HL-60 (cell line): ENCODE data around the gene TSPAN18.

Experiments
- DNase-seq, 2 experiments: peaks; one replicate each; pipeline ENCODE4 v3.0.0-alpha.2; 2010 to 2020; ENCODE audit warnings: low read depth in 1 of 2, low spot score in 1 of 2
- H3K27ac ChIP-seq: fragments of 250-450 bp; sonication (Bioruptor Pico); replicated peaks from 2 replicates; pipeline ENCODE4 v1.5.1; 2020; ENCODE audit warnings: mild to moderate bottlenecking, moderate library complexity
- H3K27me3 ChIP-seq: fragments of 250-450 bp; sonication (Bioruptor Pico); 2 replicates; pipeline ENCODE4 v1.5.1; 2021; ENCODE audit warnings: mild to moderate bottlenecking, moderate library complexity; ENCODE audit not compliant: insufficient read depth, poor library complexity, severe bottlenecking
- H3K4me3 ChIP-seq: replicated peaks from 2 replicates; pipeline ENCODE4 v1.5.1; 2011; ENCODE audit warnings: mild to moderate bottlenecking, control low read depth, low read length; ENCODE audit not compliant: insufficient read depth
- CTCF ChIP-seq: IDR thresholded peaks from one replicate; pipeline ENCODE4 v1.5.1; 2011; ENCODE audit warnings: low read length, control low read depth, inconsistent platforms; ENCODE audit not compliant: insufficient read depth
- GABPA ChIP-seq: IDR thresholded peaks from 2 replicates; pipeline ENCODE4 v1.6.1; 2012; ENCODE audit warnings: low read depth
- POLR2AphosphoS5 ChIP-seq: IDR thresholded peaks from 2 replicates; pipeline ENCODE4 v1.6.1; 2012; ENCODE audit warnings: low read depth
- REST ChIP-seq: IDR thresholded peaks from 2 replicates; pipeline ENCODE4 v1.6.1; 2012; ENCODE audit warnings: low read depth; ENCODE audit not compliant: insufficient replicate concordance
- SPI1 ChIP-seq: IDR thresholded peaks from 2 replicates; pipeline ENCODE4 v1.6.1; 2012; ENCODE audit warnings: low read depth, mild to moderate bottlenecking, borderline replicate concordance

TSPAN18 gene

DNA sequence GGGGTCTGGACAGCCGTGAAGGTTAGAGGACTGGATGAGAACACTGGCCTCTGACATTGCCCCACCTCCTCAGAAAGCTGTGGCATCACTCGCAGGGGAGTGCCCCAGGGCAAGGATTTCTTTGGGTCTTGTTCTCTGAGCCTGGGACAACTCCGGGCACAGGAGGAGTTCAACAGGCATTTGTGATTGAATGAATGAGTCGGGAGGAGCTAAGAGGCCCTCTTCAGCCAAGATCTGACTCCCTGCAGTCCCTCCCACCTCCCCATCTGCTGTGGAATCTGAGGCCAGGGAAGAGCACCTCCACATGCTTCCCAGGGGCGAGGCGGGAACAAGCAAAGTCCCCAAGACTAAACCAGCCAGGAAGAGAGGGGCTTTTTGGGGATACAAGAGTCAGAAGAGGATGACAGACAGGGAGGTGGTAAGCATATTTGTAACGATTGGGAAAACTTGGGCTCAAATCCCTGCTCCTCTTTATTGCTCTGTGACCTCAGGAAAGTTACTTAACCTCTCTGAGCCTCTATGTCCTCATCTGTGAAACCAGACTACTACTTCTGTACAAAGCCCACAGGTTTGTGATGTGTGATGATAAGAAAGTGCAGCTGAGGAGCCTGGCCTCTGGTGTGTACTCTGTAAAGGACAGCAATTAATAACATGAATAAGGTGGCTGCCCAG is 217.6 kb downstream of the TSPAN18 start:
- DNase-seq, result no peak
- no peak overlapping the region for H3K4me3 ChIP-seq
- TF ChIP-seq GABPA (no peak), CTCF (no peak), SPI1 (no peak), POLR2AphosphoS5 (no peak), REST (no peak)
- no peak overlapping the region for H3K27ac ChIP-seq
- peaks cover 4% of the 10 kb centered on the region for H3K27me3 ChIP-seq

GRCh38 chr11:44944853-44945235 is 218.1 kb downstream of the TSPAN18 start:
- no peak for TF ChIP-seq REST
- no peak for TF ChIP-seq SPI1
- no peak for TF ChIP-seq GABPA
- TF ChIP-seq CTCF, result no peak
- TF ChIP-seq POLR2AphosphoS5, result no peak
- Histone ChIP-seq H3K27me3 (peaks cover 8% of the 10 kb centered on the region), H3K4me3 (no peak overlapping the region), H3K27ac (no peak overlapping the region)
- no peak for DNase-seq

GRCh38 chr11:44945666-44946065 is 218.9 kb downstream of the TSPAN18 start:
- H3K27ac ChIP-seq, result no peak overlapping the region
- H3K4me3 ChIP-seq, result no peak overlapping the region
- no peak for DNase-seq
- H3K27me3 ChIP-seq, result peaks cover 12% of the 10 kb centered on the region
- TF ChIP-seq CTCF (no peak), REST (no peak), SPI1 (no peak), POLR2AphosphoS5 (no peak), GABPA (no peak)
